DOHH2 (cell line): ENCODE measurements around the gene NUMB.
"Not testable (repeated sequence)": the region's sequence is repeated elsewhere in the genome, so short reads cannot be mapped to it uniquely, and the experiment has no call there.

Source experiments
- H3F3A ChIP-seq: fragments of 200-600 bp; sonication (generic), shearing (Covaris generic); 2 replicates; pipeline ENCODE4 v1.6.0; 2016; ENCODE audit warnings: antibody characterized with exemption, mild to moderate bottlenecking; ENCODE audit not compliant: control insufficient read depth, insufficient read depth
- H3K27ac ChIP-seq: fragments of 200-600 bp; sonication (generic); 2 replicates; pipeline ENCODE4 v1.5.1; 2014; ENCODE audit warnings: low read depth, mild to moderate bottlenecking, low read length, moderate library complexity
- H3K27me3 ChIP-seq: fragments of 200-600 bp; sonication (generic); 2 replicates; pipeline ENCODE4 v1.6.1; 2014; ENCODE audit warnings: mild to moderate bottlenecking, low read length, mixed read lengths; ENCODE audit not compliant: control insufficient read depth
- H3K36me3 ChIP-seq: fragments of 200-600 bp; sonication (generic); 2 replicates; pipeline ENCODE4 v1.6.1; 2014; ENCODE audit warnings: mild to moderate bottlenecking, low read length, moderate library complexity, mixed read lengths; ENCODE audit not compliant: control insufficient read depth
- H3K4me1 ChIP-seq: fragments of 200-600 bp; sonication (generic); 2 replicates; pipeline ENCODE4 v1.6.1; 2014; ENCODE audit warnings: mild to moderate bottlenecking, low read length, mixed read lengths; ENCODE audit not compliant: control insufficient read depth
- H3K4me2 ChIP-seq: fragments of 200-600 bp; sonication (generic); 2 replicates; pipeline ENCODE4 v1.6.0; 2014; ENCODE audit warnings: mild to moderate bottlenecking, low read length, moderate library complexity
- H3K4me3 ChIP-seq: fragments of 200-600 bp; sonication (generic); 2 replicates; pipeline ENCODE4 v1.5.1; 2014; ENCODE audit warnings: mild to moderate bottlenecking, low read length, mixed read lengths
- H3K79me2 ChIP-seq: fragments of 200-600 bp; sonication (generic); 2 replicates; pipeline ENCODE4 v1.6.1; 2014; ENCODE audit warnings: mild to moderate bottlenecking, low read length, mixed read lengths; ENCODE audit not compliant: control insufficient read depth
- H3K9me2 ChIP-seq: fragments of 200-600 bp; sonication (generic); replicated peaks from 2 replicates; pipeline ENCODE4 v1.6.1; 2014; ENCODE audit warnings: mild to moderate bottlenecking, low read length, mixed read lengths; ENCODE audit not compliant: control insufficient read depth
- H3K9me3 ChIP-seq: fragments of 200-600 bp; sonication (generic); 2 replicates; pipeline ENCODE4 v1.6.1; 2014; ENCODE audit warnings: antibody characterized with exemption, low read length, mixed read lengths; ENCODE audit not compliant: control insufficient read depth, insufficient read depth
- H4K20me1 ChIP-seq: fragments of 200-600 bp; sonication (generic); 2 replicates; pipeline ENCODE4 v1.6.0; 2014; ENCODE audit warnings: low read depth, mild to moderate bottlenecking, antibody characterized with exemption, low read length, moderate library complexity; ENCODE audit not compliant: control insufficient read depth, insufficient read depth
- EZH2phosphoT487 ChIP-seq: fragments of 200-600 bp; sonication (generic); IDR thresholded peaks from 2 replicates; pipeline ENCODE4 v1.6.1; 2017; ENCODE audit warnings: borderline replicate concordance, mild to moderate bottlenecking, antibody characterized with exemption, low read length, moderate library complexity, mixed read lengths
- TF ChIP-seq, protein P1 (sequence below): fragments of 200-600 bp; sonication (generic); IDR thresholded peaks from one replicate; pipeline ENCODE4 v1.5.1; 2014; ENCODE audit warnings: antibody characterized with exemption, mild to moderate bottlenecking, low read depth, low read length; ENCODE audit not compliant: poor library complexity, severe bottlenecking

Gene NUMB

DNA sequence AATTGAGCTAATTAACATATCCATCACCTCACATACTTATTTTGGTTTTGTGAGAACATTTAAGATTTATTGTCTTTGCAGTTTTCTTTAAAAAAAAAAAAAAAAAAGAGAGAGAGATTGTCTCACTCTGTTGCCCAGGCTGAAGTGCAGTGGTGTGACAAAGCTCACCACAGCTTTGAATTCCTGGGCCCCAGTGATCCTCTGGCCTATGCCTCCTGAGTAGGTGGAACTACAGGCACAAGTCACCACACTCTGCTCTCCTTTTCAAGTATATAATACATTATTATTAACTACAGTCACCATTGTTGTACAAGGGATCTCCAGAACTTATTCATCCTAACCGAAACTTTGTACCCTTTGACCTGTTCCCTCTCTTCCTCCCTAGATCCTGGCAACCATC lies 64.0 kb downstream of the NUMB start:
- peaks cover 92% of the 10 kb centered on the region for H3K4me1 ChIP-seq
- TF ChIP-seq, protein P1, sequence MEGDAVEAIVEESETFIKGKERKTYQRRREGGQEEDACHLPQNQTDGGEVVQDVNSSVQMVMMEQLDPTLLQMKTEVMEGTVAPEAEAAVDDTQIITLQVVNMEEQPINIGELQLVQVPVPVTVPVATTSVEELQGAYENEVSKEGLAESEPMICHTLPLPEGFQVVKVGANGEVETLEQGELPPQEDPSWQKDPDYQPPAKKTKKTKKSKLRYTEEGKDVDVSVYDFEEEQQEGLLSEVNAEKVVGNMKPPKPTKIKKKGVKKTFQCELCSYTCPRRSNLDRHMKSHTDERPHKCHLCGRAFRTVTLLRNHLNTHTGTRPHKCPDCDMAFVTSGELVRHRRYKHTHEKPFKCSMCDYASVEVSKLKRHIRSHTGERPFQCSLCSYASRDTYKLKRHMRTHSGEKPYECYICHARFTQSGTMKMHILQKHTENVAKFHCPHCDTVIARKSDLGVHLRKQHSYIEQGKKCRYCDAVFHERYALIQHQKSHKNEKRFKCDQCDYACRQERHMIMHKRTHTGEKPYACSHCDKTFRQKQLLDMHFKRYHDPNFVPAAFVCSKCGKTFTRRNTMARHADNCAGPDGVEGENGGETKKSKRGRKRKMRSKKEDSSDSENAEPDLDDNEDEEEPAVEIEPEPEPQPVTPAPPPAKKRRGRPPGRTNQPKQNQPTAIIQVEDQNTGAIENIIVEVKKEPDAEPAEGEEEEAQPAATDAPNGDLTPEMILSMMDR = no peak
- no peak for TF ChIP-seq EZH2phosphoT487
- H3K9me2 ChIP-seq = no peaks in the 10 kb centered on the region
- peaks cover 27% of the 10 kb centered on the region for H3K36me3 ChIP-seq
- peaks cover 28% of the 10 kb centered on the region for H3F3A ChIP-seq
- H3K4me2 ChIP-seq = peak overlapping the region; percentile 31
- no peaks in the 10 kb centered on the region for H3K9me3 ChIP-seq
- H3K27ac ChIP-seq = peak overlapping the region; percentile 4; the same call in 1 of the 2 replicates
- peaks cover 54% of the 10 kb centered on the region for H3K79me2 ChIP-seq
- H4K20me1 ChIP-seq = no peaks in the 10 kb centered on the region
- no peak overlapping the region for H3K4me3 ChIP-seq
- no peaks in the 10 kb centered on the region for H3K27me3 ChIP-seq

DNA sequence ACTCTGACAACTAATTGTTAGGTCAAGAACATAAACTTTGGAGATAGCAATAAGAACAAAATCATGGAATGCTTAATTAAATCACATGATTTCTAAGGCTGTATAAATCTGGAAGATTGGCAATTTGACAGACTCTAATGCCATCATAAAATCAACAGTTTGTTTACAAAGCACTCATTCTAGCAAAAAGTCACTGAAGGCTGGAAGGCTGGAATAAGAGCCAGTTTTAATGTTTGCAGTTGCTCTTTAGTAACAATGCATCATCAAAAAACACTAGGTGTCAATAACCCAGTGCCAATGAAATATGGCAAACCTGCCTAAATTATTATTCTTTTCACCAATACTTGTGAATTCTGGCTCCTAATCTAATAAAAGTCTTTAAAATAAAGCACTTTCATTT lies 65.0 kb downstream of the NUMB start:
- H4K20me1 ChIP-seq = no peaks in the 10 kb centered on the region
- H3K4me2 ChIP-seq = peak overlapping the region; percentile 23; the same call in 1 of the 2 replicates
- peaks cover 90% of the 10 kb centered on the region for H3K4me1 ChIP-seq
- peaks cover 22% of the 10 kb centered on the region for H3K36me3 ChIP-seq
- H3F3A ChIP-seq = peaks cover 29% of the 10 kb centered on the region
- H3K79me2 ChIP-seq = peaks cover 50% of the 10 kb centered on the region
- no peaks in the 10 kb centered on the region for H3K9me3 ChIP-seq
- TF ChIP-seq, protein P1 = no peak
- no peak for TF ChIP-seq EZH2phosphoT487
- no peaks in the 10 kb centered on the region for H3K9me2 ChIP-seq
- no peak overlapping the region for H3K4me3 ChIP-seq
- 0 out of 2 replicates have a peak overlapping the region, but pooled peaks have one; percentile 2 for H3K27ac ChIP-seq
- no peaks in the 10 kb centered on the region for H3K27me3 ChIP-seq

DNA sequence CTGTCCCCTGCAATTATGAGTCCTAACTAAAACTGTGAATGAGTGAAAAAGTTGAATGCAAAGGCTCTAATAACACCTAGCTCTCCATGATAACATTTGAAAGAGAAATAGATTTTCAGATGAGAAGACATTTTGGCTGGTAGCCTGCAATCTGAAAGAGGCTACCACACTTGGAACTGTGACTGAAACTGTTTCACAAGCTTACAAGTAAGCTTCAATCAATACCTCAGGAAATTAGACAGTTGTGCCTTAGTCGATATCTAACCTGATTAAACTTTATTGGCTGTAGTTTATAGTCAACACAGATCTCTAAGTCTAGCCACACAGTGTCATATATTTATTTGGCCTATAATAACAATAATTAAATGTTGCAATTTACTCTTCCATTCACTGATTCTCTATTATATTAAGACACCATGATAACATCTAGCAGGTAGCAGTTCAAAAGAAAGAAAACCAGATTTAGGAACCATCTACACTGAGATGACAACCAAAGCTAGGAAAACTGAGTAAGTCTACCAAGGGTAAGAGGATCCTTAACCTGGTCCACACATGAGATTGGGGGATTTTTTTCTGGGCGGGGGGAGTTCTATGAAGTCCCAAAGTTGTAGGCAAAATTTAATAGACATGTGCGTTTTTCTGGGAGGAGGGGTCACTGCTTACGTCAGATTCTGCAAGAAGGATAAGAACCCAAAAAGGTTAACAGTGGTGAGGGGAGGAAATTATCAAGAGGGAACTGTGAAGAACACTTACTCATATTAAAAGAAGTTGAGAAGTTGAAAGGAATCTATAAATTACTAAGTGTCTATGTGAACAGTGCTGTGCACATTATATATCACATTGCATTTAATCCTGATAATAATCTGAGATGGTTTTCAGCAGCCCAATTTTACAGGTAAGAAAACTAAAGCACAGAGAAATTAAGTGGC lies 65.8 kb downstream of the NUMB start:
- Histone ChIP-seq H3K36me3 (peaks cover 17% of the 10 kb centered on the region), H4K20me1 (no peaks in the 10 kb centered on the region)

DNA sequence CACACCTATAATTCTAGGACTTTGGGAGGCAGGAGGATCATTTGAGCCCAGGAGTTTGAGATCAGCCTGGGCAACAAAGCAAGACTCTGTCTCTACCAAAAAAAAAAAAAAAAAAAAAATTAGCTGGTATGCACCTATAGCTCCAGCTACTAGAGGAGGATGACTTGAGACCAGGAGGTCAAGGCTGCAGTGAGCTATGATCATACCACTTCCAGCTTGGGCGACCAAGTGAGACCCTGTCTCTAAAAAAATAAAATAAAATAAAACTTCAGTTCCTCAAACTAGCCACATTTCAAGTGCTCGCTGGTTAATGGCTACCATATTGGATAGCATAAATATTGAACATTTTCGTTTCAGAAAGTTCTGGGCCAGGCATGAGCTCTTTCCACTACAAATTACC lies 70.5 kb downstream of the NUMB start:
- H3K4me1 ChIP-seq = peaks cover 87% of the 10 kb centered on the region
- not testable (repeated sequence) for H3K9me2 ChIP-seq, H3K9me3 ChIP-seq, H3K27me3 ChIP-seq, H4K20me1 ChIP-seq
- peaks cover 14% of the 10 kb centered on the region for H3K36me3 ChIP-seq
- peak overlapping the region; percentile 39 for H3K4me2 ChIP-seq
- H3K79me2 ChIP-seq = peaks cover 49% of the 10 kb centered on the region
- peaks cover 26% of the 10 kb centered on the region for H3F3A ChIP-seq
- H3K4me3 ChIP-seq = 0 out of 2 replicates have a peak overlapping the region, but pooled peaks have one; percentile 24
- H3K27ac ChIP-seq = peak overlapping the region; percentile 61

More for the DNA sequence above, 65.8 kb downstream of the NUMB start:
- Histone ChIP-seq H3K9me3 (no peaks in the 10 kb centered on the region), H3K4me3 (no peak overlapping the region), H3K9me2 (no peaks in the 10 kb centered on the region), H3K27me3 (no peaks in the 10 kb centered on the region), H3F3A (peaks cover 32% of the 10 kb centered on the region), H3K27ac (peak overlapping the region; percentile 2; the same call in 1 of the 2 replicates), H3K4me2 (peak overlapping the region; percentile 41), H3K79me2 (peaks cover 43% of the 10 kb centered on the region), H3K4me1 (peaks cover 90% of the 10 kb centered on the region)
- TF ChIP-seq, protein P1 = no peak
- no peak for TF ChIP-seq EZH2phosphoT487
